GM21526 (cell line): ENCODE measurements around the gene RAB9A.
A peak's percentile ranks its signal among the peaks of the same experiment; 100 is the strongest.

Source experiments
- ATAC-seq: cut with Tn5 transposase; IDR thresholded peaks from one replicate; pipeline ENCODE4 v1.9.1; 2021; ENCODE audit warnings: moderate library complexity; ENCODE audit not compliant: unreplicated experiment, low FRiP score

Gene RAB9A

GRCh38 chrX:13741695-13742094 lies 52.8 kb downstream of the RAB9A start:
- ATAC-seq = no peak

- peak; percentile 87 for ATAC-seq
Measured at GRCh38 chrX:13742397-13743176, 53.7 kb downstream of the RAB9A start.

GRCh38 chrX:13747836-13748235 lies 58.9 kb downstream of the RAB9A start:
- no peak for ATAC-seq

GRCh38 chrX:13748486-13748885 lies 59.6 kb downstream of the RAB9A start:
- no peak for ATAC-seq

- peak; percentile 43 for ATAC-seq
Measured at GRCh38 chrX:13750204-13750603, 61.3 kb downstream of the RAB9A start.

GRCh38 chrX:13750812-13751211 lies 61.9 kb downstream of the RAB9A start:
- ATAC-seq = no peak

GRCh38 chrX:13752141-13752540 lies 63.2 kb downstream of the RAB9A start:
- ATAC-seq = no peak

- ATAC-seq = peak; percentile 51
Measured at GRCh38 chrX:13752646-13753045, 63.7 kb downstream of the RAB9A start.

- ATAC-seq = no peak
Measured at GRCh38 chrX:13754765-13755164, 65.8 kb downstream of the RAB9A start.

- no peak for ATAC-seq
Measured at GRCh38 chrX:13755254-13755653, 66.3 kb downstream of the RAB9A start.

GRCh38 chrX:13756381-13756780 lies 67.5 kb downstream of the RAB9A start:
- no peak for ATAC-seq

- ATAC-seq = peak; percentile 75
Measured at GRCh38 chrX:13759152-13759718, 70.3 kb downstream of the RAB9A start.
